ENCODE results near the gene LIPC. TPM values are rescaled to one million over a fixed set of nuclear protein-coding genes. Genes with fewer than 3 reads are reported as not detected.

The LIPC gene
- total RNA-seq, 1 experiment from 2014 or later: not detected

GRCh38 chr15:58582160-58582559 lies 150.4 kb downstream of the LIPC start:
- Mint-ChIP-seq H3K9me3 (peaks cover 16% of the 10 kb centered on the region), H3K4me3 (no peak overlapping the region), H3K4me1 (peaks cover 3% of the 10 kb centered on the region), H3K36me3 (peaks cover 3% of the 10 kb centered on the region; the same call in 1 of the 2 replicates), H3K27ac (no peak overlapping the region), H3K27me3 (ENCODE audit: low read depth) (no peaks in the 10 kb centered on the region)
- TF ChIP-seq MLX (CRISPR knock-in tag; IDR thresholded peaks at IDR 0.05) (no peak), CBFB (CRISPR knock-in tag; IDR thresholded peaks at IDR 0.05; ENCODE audit: low read depth) (no peak), ZNF532 (CRISPR knock-in tag; IDR thresholded peaks at IDR 0.05; ENCODE audit: borderline replicate concordance) (no peak), E2F1 (CRISPR knock-in tag; IDR thresholded peaks at IDR 0.05) (no peak), GRHL2 (CRISPR knock-in tag; IDR thresholded peaks at IDR 0.05; ENCODE audit: insufficient replicate concordance, severe bottlenecking) (no peak), SMAD3 (CRISPR knock-in tag; IDR thresholded peaks at IDR 0.05; ENCODE audit: borderline replicate concordance) (no peak), GTF2I (CRISPR knock-in tag; conservative IDR thresholded peaks at IDR 0.05) (no peak), KAT7 (CRISPR knock-in tag; IDR thresholded peaks at IDR 0.05; ENCODE audit: borderline replicate concordance) (no peak), PRDM15 (CRISPR knock-in tag; IDR thresholded peaks at IDR 0.05) (no peak), ZNF232 (CRISPR knock-in tag; IDR thresholded peaks at IDR 0.05) (no peak), MYBL2 (CRISPR knock-in tag; IDR thresholded peaks at IDR 0.05) (no peak), NR3C1 (CRISPR knock-in tag; conservative IDR thresholded peaks at IDR 0.05; ENCODE audit: low read depth) (no peak), EMX1 (CRISPR knock-in tag; IDR thresholded peaks at IDR 0.05) (no peak), SOX15 (CRISPR knock-in tag; IDR thresholded peaks at IDR 0.05) (no peak), ELF4 (CRISPR knock-in tag; IDR thresholded peaks at IDR 0.05; ENCODE audit: low read depth) (no peak), TCF7 (CRISPR knock-in tag; IDR thresholded peaks at IDR 0.05; ENCODE audit: low read depth) (no peak), FOXP1 (CRISPR knock-in tag; IDR thresholded peaks at IDR 0.05; ENCODE audit: borderline replicate concordance) (no peak), ZNF263 (CRISPR knock-in tag; IDR thresholded peaks at IDR 0.05; ENCODE audit: low read depth) (no peak)
- DNase-seq (ENCODE audit: low spot score) (no peak), ATAC-seq (no peak)
- ChIA-PET CTCF (no interaction called here), POLR2A (no interaction called here)
